GM12801 (cell line): ENCODE data around the gene IQCN.

ENCODE experiments used
- CTCF ChIP-seq: IDR thresholded peaks from one replicate; pipeline ENCODE4 v1.5.1; 2011; ENCODE audit warnings: control low read depth; ENCODE audit not compliant: insufficient read length; ENCODE audit errors: extremely low read depth

IQCN gene

GRCh38 chr19:18230941-18231734 lies 43.1 kb downstream of the IQCN start:
- TF ChIP-seq CTCF: no peak

- TF ChIP-seq CTCF: no peak
These were observed 44.3 kb downstream of the IQCN start for GRCh38 chr19:18229915-18230314.

GRCh38 chr19:18229474-18229873 lies 44.8 kb downstream of the IQCN start:
- TF ChIP-seq CTCF: no peak

- no peak for TF ChIP-seq CTCF
These were observed 46.4 kb downstream of the IQCN start for GRCh38 chr19:18227781-18228271.

GRCh38 chr19:18226956-18227780 lies 47.1 kb downstream of the IQCN start:
- TF ChIP-seq CTCF: no peak

GRCh38 chr19:18225702-18226468 lies 48.4 kb downstream of the IQCN start, which contains the start of gene PDE4C:
TSS of gene PDE4C (minus strand) at chr19:18226438. CDS start at chr19:18226415, 23 bp downstream.
- TF ChIP-seq CTCF: no peak

GRCh38 chr19:18225355-18225701 lies 48.9 kb downstream of the IQCN start:
- TF ChIP-seq CTCF: no peak
